ENCODE results near the gene RTN4R.
A peak's percentile ranks its signal among the peaks of the same experiment; 100 is the strongest.

The RTN4R gene

DNA sequence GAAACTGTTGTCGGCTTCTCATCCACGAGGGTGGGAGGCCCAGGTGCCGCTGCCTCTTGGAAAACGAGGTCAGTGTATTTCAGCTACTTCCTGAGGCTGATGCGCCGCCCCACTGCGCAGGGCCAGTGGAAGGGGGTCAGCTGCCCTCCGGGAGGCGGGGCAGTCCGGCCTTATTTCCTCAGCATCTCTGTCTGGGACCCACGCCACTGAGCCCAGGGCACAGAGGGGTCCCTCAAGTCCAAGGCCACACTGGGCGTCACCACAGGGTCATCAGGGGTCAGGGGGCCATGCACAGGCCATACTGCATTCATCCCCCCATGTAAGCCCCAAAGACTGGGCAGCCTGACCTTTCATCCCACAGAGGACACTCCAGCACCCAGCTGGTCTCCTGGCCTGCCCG lies 12.1 kb downstream of the RTN4R start:
- no peak for DNase-seq

DNA sequence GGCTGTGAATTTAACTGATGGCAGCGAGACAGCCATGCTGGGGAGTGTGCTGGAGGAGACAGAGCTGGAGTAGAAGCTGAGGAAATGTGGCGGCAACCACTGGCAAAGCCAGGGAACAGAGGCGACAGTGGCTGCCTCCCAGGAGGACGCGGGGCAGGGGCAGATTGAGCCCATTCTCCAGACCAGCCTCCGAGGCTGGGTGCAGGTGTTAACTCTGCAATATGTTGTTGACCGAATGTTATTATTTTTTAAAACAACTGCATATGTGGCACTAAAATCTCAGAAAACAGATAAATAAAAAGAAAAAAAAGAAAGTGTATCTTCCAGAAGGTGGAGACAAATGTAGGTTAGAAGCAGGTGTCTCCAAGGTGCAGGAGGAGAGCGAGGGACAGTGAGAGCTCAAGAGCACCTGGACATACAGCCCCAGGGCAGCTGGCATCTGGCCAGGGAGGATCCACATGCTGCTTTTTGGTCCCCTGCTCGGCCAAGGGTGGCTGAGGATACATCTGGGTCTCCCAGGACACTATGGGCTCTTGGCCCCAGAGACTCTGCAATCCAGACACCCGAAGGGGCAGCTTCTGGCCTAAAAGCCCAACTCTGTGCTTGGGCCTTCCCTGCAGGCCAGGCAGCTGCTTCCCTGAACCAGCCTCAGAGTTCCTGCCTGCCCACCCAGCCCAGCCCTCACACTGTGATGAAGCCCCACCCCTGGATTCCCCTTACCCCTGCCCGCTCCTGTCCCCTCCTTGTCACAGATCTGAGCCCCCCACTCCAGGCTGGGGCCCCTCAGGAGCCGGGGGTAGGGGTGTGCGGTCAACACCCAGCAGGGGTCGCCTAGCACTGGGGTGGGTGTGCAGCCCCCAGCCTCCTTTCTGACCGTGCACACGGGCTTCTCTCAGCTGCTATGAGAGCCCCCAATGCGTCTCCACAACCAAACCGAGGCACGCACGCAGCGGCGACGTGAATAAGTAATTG lies 12.9 kb downstream of the RTN4R start:
- no peak for DNase-seq

DNA sequence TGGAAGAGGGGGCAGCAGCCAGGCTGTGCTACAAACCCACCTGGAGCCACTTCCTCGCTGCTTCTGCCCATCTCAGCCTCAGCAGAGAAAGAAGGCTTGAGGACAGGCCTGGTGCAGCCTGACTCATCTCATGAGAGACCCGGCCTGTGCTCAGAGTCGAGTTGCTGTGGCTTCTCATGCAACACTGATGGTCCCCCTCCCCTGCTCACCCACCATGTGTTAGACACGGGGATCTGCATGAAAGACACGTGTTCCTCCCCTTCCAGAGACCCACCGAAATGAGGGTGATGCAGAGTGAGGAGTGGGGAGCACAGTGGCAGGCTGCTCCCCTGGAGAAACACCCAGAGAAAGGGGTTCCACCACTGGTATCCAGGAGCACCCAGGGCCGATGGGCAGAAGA lies 15.0 kb downstream of the RTN4R start:
- DNase-seq, result no peak

DNA sequence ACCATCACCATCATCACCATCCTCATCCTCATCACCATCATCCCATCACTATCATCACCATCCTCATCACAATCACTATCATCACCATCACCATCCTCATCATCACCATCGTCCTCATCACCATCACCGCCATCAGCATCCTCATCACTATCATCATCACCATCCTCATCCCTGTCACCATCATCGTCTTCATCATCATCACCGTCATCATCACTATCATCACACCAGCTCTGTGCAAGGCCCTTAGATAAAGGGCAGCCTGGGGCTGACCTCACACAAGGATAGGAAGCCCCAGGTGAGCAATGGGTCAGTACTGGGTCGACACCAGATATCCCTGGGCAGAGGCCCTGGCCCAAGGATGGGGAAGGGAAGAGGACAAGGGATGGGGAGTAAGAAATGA lies 16.1 kb downstream of the RTN4R start:
- no peak for DNase-seq

DNA sequence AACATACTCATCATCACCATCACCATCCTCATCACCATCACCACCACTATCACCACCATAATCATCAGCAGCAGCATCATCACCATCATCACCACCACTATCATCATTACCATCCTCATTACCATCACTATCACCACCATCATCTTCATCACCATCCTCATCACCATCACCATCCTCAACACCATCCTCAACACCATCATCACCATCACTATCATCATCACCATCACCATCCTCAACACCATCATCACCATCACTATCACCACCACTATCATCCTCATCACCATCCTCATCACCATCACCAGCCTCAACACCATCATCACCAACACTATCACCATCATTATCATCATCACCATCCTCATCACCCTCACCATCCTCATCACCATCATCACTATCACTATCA lies 16.6 kb downstream of the RTN4R start:
- DNase-seq, result no peak

DNA sequence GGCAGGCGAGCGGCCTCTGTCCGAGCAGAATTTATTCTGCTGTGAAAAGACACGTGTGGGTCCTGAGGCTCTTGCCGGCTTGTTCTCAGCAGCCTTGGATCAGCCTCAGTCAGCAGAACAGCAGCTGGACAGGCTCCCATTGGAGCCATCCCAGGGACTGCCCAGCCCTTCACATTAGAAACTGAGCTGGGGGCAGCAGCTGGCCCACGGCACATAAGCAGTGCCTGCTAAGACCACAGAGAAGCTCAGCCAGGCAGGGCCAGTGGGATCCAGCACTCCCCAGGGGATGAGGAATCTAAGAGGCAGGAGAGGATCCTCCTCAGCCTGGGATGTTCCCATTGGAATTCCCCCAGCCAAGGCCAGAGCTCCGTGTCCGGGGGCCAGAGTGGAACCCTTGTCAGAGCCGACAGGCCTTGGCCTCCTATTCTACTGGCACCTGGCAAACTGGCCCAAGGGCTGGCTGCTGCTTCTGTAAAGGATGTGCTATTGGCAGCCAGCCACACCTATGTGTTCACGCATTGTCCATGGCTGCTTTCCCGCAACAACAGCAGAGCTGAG lies 18.2 kb downstream of the RTN4R start:
- no peak for DNase-seq

DNA sequence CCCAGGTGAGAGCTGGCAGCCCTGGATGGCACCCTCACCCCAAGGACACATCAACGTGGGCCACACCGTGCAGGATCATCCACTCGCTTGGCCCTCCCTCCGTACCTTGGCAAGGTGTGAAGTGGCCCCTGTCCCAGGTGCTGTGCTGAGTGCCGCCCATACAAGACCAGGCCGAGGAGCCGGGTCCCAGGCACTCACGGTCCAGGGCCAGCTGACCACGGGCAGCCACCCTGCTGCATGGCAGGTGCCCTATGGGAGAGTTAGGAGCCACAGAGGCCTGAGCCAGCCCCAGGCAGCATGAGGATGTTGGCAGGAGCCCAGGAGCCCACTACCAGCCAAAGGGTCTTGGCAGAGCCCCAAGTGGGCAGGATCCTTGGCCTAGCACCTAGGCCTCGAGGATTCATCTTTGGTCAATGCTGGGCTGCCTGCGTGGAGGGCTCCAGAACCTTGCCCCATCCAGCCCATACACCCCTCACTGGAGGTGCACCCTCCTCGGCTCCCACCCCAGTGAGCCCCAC lies 19.6 kb downstream of the RTN4R start:
- no peak for DNase-seq

DNA sequence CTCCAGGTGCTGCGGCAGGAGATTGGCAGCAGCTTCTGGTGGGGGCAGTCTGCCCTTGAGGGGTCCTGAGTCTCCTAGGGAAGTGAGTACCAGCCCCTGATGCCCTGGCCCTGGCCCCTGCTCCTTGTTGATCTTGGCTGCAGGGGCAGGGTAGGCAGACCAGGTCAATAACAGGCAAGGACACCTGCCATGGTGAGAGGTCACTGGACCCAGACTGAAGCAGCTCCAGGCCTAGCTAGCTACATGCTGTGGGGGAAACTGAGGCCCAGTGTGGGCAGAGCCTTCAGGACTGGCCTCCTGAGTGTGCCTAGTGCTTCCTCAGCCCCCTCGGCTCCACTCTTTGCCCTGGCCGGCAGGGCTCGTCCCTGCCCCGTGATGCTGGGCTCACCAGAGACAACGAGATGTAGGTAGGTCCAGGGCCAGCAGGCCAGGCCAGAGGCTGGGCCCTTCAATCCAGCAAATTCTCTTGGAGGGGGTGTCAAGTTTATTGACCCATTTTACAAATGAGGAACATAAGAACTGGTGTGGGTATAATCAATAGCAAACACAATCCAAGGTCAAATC lies 20.4 kb downstream of the RTN4R start:
- no peak for DNase-seq

DNA sequence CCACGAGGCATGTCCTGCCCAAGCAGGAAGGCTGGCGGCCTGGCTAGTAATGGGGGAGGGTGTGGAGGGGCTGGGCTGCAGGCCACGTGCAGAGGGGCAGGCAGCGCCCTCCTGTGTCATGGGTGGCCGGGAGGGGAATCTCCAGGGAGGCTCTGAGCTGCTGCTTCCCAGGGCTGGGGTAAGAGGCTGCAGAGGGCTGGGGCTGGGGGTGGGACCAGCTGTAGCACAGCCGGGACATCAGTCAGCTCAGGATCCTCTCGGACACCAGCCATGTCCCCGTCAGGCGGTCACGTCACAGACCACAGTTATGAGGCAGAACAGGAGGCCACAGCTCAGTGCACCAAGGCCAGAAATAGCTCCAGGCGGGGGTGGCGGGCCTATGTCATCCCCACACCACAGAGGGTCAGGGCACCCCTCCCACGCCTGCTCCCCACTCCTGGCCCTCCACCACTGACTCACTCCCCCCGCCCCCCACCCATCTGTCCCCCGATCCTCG lies 21.1 kb downstream of the RTN4R start:
- no peak for DNase-seq

DNA sequence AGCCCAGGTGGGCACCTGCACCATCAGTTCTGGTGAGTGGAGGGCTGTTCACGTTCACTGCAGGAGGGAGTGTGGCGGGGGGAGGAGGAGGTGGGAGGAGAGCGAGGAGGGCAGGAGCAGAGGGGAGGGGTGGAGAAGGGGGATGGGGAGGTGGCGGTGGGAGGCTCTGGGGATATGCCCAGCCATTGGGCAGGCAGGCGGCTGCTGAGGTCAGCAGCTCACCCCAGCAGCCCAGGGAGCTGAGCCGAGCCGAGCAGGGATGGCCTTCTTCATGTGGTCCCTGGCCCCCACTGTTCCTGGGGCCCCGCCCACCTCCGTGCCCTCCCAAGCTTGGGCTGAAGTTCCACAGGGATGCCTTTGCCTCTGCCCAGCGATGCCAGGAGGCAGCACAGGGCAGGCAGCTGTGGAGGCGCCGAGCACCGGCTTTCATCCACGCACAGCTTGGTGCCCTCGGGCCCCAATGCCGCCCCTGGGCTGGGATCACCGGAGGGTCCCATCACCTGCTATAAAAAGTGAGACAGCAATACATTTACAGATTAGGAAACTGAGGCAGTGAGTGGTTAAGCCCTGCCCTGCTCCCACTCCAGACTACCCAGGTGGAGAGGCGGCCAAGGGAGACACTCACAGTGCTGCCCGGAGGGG lies 21.6 kb downstream of the RTN4R start:
- no peak for DNase-seq

DNA sequence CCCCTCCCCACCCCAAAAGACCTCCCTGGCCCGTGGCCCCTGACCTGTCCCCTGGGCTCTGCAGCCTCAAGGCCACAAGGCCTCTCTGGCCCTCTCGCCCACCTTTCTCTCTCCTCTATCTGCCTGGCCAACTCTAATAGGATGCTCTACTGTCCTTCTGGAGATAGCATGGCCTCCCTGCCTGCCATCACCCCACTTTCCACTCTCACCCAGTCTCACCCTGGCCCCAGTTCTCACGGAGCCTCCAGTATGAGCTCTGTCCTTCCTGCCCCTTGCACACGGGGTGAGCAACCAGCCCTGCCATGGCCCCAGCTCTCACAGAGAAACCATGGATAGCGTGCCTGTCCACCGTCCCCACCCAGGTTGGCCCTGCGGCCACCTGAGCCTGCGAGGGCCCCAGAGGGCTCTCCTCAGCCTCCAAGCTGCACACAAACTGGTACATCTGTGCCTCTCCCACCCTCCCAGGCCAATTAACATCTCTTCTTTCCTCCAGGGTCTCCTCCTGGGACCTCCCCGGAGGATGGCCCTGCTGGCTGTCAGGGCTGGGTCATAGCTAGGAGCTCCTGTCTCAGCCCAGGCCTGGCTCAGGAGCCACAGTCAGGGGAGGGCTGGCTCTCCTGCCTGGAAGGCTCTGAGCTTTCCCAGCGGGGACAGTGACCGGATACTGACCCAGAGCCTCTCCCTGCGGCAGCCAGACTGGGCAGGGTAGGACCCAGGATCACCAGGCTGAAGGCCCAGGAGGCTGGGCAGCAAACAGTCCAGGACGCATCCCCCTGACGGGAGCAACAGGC lies 22.3 kb downstream of the RTN4R start:
- DNase-seq, result no peak

DNA sequence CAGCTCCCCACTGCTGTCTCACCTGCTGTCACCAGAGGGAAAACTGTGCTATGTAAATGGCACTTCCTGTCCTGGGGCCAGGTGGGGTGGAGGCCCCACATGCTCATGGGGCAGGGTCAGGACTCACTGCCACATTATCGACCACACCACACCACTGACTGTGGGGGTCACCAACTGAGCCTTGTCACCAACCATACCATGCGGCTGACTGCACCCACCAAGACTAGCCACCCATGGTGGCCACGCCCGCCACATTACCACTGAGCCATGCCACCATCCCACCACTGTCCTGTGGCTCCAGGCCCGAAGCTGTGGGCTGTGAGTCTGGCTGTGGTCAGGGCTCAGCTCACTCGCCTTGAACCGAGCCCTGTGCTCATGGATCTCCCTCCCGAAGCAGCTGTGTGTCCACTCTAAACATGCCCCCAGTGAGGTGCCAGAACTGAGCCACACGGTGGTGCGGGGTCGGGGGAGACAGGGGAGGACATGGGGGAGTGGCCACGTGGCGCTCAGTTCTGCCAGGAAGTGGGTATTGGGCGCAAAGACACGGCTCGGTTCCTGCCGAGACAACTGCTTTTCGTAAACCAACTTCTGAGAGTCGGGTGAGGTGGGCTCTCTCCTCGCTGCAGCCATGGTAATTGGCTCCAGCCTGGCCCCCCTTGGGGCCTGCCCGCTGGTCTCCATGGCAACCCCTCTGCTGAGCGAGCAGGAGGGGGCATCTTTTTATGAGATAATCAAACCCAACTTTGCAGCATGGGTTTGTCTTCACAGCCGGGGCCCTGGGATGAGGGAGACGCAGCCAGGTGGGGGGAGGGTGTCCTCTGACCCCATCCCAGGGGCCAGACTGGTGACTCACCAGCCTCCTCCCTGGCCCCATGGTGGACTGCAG lies 23.2 kb downstream of the RTN4R start:
- peak; percentile 7 to 64 (median 46) for DNase-seq

DNA sequence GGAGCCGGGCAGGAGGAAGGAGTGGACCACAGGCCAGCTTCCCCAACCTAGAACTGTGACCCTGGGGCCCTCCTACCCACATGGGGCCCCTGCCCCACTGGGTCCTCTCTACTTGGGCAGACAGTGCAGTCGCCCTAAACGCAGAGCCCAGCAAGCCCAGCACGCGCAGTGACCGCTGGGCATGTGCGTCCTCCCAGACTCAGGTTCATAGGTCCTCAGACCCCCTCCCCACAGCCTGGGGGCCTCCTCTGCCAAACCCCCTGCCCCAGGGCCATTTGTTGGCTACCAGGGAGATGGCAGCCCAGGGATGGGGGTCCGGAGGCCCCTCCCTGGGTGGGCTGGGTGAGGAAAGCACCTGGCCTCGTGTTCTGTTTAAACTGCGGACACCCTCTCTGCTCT lies 23.9 kb downstream of the RTN4R start:
- DNase-seq, result no peak

DNA sequence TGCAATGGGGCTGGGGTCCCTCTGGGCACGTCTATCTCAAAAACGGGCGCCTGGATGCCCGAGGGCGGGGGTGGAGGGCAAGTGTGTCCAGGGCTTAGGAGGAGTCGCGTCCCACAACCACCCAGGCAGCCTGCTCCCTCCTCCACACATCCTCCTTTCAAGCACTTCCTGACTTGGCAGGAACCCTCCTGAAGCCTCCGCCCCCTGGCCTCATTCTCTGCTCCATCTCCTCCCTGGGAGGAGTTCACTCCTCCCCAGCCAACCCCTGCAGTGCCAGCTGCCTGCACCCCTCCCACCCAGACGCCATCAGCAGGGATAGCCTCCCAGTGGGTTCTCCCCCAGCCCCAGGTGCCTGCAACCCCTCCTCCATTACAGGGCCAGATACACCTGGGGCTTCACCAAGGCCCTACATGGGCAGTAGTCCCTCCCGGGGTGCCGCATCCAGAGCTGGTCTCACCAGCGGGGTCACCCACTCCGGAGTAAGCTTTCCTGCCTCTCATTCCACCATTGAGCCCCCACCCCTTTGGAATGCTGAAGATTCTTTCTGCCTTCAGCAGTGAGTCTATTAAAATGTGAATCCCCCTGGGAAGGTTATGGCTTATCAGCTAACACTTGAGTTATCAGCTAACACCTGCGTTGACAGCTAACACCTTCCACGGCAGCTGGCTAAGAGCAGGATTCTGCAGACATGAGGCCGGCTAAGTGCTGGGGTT lies 24.4 kb downstream of the RTN4R start:
- DNase-seq, result peak; percentile 22 to 55 (median 41)

DNA sequence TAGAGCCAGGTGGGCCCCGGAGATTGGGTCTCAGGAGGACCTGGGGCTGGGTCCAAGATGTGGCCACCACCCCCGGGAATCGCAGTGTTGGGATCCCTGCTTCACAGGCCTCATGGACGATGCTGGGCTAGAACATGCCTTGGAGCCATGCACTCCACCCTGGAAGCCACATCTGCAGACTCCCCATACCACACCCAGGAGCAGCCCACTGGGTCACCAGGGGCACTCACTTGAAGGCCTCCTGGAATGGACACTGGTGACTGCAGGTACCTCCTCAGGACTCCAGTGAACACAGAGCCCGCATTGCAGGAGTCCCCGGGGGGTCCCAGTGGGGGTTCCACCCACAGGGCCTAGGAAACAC lies 25.0 kb downstream of the RTN4R start:
- DNase-seq, result peak in 1 of 6 experiments; percentile 43

DNA sequence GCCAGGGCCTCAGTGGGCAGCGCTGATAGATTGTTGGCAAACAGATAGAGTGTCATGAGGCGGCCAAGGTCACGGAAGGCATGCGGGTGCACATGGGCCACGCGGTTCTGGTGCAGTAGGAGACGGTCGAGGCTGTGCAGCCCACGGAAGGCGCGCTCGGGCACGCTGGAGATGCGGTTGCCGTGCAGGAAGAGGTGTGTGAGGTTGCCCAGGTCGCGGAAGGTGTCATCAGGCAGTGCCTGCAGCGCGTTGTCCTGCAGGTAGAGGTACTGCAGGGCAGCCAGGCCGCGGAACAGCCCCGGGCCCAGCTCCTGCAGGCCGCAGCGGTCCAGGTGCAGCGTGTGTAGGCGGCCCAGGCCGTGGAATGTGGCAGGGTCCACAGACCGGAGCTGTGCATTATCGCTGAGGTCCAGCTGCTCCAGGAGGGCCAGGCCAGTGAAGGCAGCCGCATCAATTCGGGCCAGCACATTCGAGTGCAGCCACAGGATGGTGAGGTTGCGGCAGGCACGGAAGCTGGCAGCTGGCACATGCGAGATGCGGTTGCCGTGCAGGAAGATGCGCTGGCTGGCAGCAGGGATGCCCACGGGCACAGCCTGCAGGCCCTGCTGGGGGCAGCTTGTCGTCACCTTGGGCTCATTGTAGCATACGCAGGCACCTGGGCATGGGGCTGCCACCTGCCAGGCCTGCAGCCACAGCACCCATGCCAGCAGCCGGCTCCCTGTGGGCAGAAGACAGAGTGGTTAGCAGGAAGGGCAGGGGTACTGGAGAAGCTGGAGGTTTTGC lies 25.5 kb downstream of the RTN4R start:
- DNase-seq, result peak in 3 of 6 experiments; percentile 13 to 44 (median 20)

DNA sequence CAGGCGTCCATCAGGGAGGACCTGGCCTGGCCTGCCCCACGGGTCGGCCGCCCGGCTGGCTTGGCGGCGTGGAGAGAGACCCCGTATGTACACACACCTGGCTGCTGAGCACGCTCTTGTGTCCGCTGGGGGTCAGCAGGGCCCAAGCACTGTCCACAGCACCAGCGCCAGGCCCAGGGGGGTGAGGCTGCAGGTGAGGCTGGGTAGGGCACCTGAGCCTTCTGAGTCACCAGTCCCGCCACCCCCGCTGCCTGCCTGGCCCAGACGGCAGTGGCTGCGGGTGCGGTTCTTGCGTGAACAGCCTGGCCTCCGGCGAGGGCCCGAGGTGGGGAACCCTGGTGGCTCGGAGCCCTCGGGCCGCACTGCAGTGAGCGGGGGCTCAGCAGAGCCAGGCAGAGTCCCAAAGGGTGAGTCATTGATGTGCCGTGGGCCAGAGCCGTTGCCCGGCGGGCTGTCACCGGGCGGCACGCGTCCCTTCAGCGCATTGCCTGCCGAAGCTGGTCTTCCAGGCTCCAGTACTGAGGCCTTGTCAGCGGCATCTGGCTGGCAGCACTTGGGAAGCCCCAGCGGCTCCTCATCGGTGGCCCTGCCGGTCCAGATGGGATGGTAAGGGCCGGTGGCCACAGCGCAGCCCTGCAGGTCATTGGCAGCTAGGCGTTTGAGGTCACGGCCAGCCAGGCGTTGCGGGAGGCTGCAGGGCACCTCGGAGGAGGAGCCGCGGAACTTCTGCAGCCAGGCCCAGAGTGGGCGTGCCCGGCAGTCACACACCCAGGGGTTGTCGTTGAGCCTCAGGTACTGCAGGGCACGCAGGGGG lies 26.3 kb downstream of the RTN4R start:
- no peak for DNase-seq

DNA sequence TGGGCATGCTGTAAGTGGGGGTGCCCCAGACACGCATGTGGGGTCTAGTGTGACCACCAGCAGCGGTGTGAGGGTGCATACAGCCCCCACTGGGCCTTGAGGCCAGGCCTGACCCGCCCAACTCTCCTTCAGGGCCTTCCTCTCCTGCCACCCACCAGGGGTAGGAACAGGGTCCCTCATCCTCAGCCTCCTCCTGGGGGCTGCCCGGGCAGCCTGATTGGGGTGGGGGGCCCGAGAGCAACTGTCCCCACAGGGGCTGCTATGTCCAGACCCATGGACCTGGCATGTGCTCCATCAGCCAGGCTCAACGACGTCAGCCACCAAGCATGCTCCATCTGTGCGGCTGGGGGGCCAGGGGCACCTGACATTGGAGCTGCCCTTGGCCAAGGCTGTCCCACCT lies 27.2 kb downstream of the RTN4R start:
- DNase-seq, result no peak

DNA sequence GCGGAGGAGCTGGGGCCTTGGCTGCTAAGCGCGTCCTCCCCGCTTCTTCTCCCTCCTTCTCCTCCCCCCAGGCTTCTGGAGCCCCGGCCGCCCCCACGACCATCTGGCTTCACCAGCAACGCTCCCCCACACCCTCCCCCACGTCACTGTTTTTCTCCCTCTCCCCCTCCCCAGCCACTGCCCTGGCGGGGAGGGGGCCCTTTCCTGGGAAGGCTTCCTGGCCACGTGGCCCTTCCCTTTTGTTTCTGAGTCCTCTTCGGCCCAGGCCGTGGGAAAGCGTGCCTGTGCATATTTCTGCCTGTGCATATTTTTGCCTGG lies 27.7 kb downstream of the RTN4R start:
- no peak for DNase-seq

All from stimulated activated naive CD4-positive, alpha-beta T cell (primary cell).